Measurements from ENCODE around the gene ITGA1.
"Not testable (repeated sequence)": the region's sequence is repeated elsewhere in the genome, so short reads cannot be mapped to it uniquely, and the experiment has no call there.

The ITGA1 gene
- total RNA-seq, result 0.05 to 7.7 (median 0.79) reads per million in 17 experiments

DNA sequence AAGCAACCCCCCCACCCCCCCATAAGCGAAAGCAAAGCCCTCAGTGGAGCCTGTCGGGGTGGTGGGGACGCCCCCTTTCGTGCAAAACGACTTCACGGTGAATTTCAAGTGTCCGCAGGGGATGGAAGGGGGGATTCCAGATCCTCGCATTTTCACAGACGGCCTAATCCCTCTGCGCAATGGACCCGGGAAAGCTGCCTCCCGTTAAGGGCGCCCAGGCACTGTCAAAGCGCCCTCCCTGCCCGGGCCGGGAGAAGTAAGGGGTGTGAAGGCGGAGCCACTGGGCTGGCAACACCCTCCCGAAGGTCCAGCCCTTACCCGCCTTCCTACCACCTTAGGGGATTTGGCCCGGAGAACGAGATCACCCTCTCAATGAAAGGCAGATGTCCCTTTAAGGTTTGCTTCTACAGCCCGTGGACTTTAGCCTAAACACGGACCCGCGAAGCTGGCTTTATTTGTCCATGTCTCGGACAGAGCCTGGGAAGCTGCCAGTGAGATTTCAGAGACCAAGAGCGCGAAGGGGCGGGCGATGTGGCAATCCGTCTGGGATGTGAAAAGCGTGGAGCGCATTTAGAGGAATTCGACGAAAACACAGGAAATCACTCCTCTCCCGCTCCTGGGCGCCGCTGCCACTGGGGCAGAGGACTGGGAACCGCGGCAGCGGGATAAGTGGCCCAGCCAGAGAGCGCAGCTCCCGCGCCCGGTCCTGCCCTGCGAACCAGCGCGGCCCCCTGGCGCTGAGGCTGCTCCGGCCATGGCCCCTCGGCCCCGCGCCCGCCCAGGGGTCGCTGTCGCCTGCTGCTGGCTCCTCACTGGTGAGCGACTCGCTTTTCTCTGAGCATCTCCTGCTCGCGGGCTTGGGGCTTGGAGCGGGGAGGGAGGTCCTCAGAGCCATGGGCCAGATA is at the start of gene ITGA1, which contains the start of gene PELO:
ITGA1 (plus strand) TSS at position 317 of the 905 bp plus-strand sequence; CDS start at position 755, 438 bp downstream.
PELO (plus strand) TSS at position 317 of the 905 bp plus-strand sequence. CDS start 12,479 bp downstream, outside the sequence.
- DNase-seq, result peak; percentile 36 to 66 (median 55)

DNA sequence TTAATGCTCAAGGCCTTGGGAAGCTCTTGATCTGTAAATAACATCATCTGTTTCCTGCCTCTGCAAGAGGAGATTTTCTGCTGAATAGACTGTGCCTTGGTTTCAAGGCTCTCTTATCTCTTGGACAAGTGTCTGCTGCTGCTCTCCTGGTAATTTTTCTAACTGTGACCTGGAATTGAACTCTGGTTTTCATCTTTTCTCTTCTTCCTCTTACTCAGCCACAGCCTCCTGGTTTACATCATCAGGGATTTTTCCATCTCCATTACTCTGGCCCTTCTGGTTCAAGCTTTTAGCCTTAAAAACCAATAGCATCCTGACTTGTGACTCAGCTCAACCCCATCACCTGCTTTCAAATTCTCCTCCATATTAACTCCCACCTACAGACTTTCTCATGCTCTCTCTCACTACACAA is 49.6 kb upstream of the ITGA1 start:
- DNase-seq, result peak in 1 of 4 experiments; percentile 28

DNA sequence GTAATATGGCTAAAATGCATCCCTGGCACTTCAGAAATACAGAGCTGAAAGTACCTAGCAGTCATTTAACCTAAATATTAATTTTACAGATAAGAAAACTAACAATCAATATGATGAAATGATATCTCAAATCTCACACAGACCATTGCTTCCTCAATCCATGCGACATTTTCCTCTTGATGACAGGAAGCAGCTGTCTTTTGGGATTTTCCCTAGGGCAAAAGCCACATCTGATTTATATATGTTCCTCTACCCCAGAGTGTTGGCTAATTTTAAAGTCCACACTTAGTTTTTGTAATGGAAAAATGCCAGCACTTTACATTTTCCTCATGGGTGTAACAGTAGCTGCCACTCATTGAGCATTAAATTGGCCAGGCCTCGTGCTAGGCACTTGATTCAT is 47.7 kb upstream of the ITGA1 start:
- peak in 3 of 4 experiments; percentile 11 to 37 (median 26) for DNase-seq

GRCh38 chr5:52743012-52743411 is 44.7 kb upstream of the ITGA1 start:
- DNase-seq, result no peak

GRCh38 chr5:52743529-52743928 is 44.2 kb upstream of the ITGA1 start:
- no peak for DNase-seq

DNA sequence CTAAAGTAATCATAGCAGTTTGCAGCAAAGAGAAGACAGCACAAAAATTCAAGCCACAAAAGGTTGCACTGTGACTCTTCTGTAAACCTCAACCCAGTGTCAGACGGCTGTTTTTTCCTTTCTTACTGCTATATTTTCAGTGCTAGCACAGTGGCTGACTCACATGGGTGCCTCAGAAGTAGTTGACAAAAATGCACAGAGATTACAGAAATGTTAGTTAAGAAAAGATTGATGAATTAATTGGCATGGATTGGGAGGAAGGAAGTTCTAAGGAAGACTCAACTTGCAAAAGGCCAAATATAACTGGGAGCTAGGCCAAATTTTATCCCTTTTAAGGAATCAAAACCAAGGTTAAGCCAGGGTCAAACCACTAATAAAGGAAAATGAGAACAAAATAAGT is 43.7 kb upstream of the ITGA1 start:
- peak in 3 of 4 experiments; percentile 4 to 19 (median 12) for DNase-seq

DNA sequence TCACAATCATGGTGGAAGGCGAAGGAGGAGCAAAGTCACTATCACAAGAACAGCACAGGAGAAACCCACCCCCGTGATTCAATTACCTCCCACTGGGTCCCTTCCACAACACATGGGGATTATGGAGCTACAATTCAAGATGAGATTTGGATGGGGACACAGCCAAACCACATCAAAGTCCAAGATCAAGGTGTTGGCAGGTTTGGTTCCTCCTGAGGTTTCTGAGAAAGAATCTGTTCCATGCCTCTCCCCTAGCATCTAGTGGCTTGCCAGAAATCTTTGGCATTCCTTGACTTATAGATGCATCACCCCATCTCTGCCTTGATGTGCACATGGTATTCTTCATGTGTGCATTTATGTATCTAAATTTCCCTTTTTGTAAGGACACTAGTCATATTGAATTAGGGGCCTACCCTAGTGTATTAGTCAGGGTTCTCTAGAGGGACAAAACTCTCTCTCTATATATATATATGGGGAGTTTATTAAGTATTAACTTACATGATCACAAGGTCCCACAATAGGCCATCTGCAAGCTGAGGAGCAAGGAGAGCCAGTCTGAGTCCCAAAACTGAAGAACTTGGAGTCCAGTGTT is 42.8 kb upstream of the ITGA1 start:
- not testable (repeated sequence) for DNase-seq

DNA sequence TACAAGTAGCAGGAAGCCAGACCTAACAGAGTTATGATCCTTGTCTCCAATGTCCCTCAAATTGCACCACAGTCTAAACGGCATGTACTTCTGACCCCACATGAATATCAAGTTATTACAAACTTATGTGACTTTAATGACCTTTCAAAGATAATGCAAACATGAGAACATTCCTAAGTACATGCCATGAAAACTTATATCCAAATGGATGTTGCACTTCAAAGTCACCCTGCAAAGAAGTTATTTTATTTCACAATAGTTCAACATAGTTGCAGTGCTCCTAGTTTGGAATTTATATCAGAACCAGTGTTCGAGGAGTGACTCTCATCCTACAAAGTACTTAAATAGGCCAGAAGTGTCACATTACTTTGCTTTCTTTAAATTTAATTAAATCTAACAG is 41.2 kb upstream of the ITGA1 start:
- DNase-seq, result no peak

- no peak for DNase-seq
Observed at GRCh38 chr5:52748590-52748989, 39.1 kb upstream of the ITGA1 start.

- no peak for DNase-seq
Observed at GRCh38 chr5:52749666-52750065, 38.0 kb upstream of the ITGA1 start.

- no peak for DNase-seq
Observed at GRCh38 chr5:52751137-52751536, 36.6 kb upstream of the ITGA1 start.

- no peak for DNase-seq
Observed at GRCh38 chr5:52754051-52754450, 33.7 kb upstream of the ITGA1 start.

- DNase-seq, result no peak
Observed at GRCh38 chr5:52757527-52757926, 30.2 kb upstream of the ITGA1 start.

DNA sequence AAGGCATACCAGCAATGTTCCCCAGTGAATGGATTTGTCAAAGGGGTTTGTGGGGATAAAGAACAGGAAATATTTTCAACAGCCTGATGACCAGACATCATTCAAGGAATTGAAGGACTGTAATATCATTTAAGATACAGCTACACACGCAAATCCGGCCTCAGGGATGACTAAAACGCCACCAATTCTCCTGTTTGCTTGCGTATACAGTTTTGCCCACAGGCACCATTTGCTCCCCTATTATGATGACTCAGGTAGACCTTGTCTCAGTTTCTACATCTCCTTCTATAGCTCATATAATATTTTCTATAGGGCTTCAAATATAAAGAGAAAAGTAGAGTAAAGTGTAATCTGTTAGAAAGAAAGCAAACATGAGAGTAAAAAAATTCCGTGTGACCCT is 29.7 kb upstream of the ITGA1 start:
- no peak for DNase-seq

DNA sequence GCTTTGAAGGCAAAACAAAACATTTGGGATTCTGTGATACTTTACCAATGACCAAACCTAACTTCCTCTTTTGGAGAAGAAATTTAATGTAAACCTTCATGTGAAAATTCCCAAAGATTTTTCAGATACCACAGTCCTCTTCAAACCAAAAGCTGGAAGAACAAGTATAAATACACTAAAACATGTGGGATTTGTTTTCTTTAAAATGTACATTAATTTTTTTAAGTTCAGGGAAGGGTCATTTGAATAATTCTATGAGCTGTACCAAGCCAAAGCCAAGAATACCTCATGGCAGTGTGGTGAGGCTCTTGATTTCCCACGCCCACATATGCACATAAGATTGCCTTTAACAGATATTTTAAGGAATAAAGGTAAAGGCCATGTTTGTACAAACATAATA is 28.4 kb upstream of the ITGA1 start:
- DNase-seq, result peak in 1 of 4 experiments; percentile 7

- DNase-seq, result peak in 3 of 4 experiments; percentile 15 to 42 (median 30)
Observed at GRCh38 chr5:52760695-52761366, 26.9 kb upstream of the ITGA1 start.

DNA sequence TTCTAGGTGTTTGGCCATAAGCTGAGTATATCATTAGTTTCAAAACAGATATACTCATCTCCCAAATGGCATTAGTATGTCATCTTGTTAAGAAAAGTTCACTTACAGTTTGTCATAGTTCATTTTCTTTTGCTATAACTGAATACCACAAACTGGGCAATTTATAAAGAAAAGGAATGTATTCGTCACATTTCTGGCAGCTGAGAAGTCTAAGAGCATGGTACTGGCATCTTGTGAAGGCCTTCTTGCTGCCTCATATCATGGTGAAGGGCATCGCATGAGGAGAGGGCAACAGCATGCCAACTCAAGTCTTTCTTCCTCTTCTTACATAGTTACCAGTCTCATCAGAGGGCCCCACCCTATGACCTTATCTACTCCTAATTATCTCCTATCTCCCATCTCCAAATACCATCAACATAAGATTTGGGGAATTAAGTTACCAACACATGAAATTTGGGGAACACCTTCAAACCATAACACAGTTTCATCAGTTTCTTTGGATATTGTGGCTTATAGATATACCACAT is 20.4 kb upstream of the ITGA1 start:
- no peak for DNase-seq

GRCh38 chr5:52767766-52768480 is 19.8 kb upstream of the ITGA1 start:
- peak in 1 of 4 experiments; percentile 20 for DNase-seq

DNA sequence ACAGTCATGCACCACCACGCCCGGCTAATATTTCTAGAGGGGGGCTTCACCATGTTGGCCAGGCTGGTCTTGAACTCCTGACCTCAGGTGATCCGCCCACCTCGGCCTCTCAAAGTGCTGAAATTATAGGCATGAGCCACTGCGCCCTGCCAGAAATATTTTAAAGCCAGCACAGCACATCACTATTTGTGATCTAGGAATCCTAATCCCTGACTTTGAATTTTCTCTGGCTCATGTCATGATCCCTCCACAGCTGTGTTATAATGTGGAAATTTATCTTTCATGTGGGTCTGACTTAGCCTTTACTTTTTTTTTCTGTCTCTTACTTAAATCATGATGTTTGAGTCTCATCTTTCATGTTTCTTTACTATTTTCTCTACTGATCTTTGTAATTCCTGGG is 18.7 kb upstream of the ITGA1 start:
- DNase-seq, result no peak

GRCh38 chr5:52770287-52770939 is 17.3 kb upstream of the ITGA1 start:
- no peak for DNase-seq

DNA sequence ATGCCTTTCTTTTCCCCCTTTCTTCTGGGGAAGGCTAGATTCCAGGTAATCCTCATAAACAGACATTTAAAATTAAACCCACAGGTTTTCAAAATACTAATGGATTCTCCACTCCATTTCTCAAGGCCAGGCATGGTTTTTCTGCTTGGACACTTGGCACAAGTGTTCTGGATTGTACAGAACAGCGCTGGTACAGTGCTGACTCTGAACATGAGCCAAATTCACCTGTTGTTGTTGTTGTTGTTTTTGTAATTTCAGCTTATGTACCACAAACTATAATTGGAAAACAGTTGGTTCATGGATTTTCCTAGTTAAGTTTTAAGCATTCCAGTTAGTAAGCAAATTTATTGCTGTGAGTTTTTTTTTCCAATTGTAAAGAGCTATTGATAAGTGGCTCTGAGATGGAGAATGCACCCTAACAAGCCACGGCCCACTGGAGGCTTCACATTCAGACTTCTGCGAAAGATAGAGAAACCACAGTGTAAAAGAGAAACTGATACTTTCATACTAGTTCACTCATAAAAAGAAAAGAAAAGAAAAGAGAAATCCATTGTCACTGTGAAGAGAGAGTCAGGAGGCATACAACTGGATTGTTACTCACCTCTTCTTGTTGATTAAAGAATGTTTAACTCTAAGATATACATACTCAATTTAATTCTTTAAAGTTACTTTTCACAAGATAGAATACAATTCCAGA is 16.2 kb upstream of the ITGA1 start:
- no peak for DNase-seq

All from suppressor macrophage (primary cell).